ENCODE results near the gene ZFY.

The ZFY gene

GRCh38 chrY:3025357-3025756, 90.2 kb downstream of the ZFY start:
- no peak for DNase-seq
- in situ Hi-C loops (cut with HindIII; ENCODE audit: low pct_ligation_motif_present, low pct_unique_long_range_greater_than_20kb, low sequenced_read_pairs), result no loop called here
